NCI-H82 (cell line): Measurements from ENCODE around the gene MICAL3.

Experiments
- DNase-seq: peaks from one replicate; lab custom pipeline; 2025; lab: John Stamatoyannopoulos, UW

MICAL3 gene

GRCh38 chr22:17838180-17838865 is 186.0 kb downstream of the MICAL3 start:
- no peak for DNase-seq

DNA sequence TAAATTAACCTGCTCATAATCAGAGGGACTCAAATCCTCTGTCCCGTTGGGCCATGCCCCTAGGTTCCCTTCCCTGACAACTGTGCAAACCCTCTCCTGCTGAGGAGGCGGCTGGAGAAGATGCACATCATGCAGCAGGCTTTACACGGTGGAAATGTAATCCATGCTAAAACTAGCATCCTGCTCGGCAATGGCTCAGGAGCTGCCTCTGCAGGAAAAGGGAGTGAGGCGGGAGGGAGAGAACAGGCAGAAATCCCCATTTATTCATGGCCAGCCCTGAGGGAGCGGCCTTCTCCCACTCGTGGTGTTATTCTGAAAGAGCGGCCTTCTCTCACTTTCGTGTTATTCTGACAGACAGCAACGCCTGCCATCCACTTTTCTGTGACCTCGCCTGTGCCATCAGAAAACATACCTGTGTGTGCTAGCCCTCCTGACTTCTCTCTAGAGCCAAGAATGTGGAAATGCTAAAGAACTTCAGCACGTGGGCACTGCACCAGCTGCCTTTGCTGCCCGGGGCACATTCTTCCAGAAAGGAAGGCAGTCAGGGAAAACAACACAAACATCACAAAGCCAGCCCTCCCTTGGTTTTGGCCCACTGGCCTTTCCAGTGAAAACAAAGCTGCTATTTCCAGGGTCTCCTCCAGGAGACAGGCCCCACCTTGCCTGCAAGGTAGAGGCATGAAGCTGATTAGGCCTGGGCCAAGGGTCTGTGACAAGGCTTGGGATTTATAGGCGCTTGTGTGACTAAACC is 187.2 kb downstream of the MICAL3 start:
- DNase-seq = no peak

DNA sequence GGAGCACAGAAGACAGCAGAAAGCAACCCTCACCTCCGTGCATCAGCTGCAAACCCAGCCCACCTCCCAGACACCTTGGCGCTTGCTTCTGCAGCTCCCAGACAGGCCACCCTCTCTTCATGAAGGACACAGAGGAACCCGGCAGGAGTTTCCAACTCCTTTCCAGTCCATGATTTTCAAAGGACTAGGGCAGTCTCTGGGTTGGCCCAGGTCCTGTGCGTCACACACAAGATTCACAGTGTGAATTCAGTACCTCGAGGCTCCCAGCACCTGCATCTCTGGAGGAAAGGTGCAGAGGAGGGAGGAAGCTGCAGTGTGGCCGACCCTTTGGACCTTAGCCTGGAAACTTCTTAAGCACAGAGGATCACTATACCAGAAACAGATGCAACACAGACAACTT is 189.1 kb downstream of the MICAL3 start:
- no peak for DNase-seq

GRCh38 chr22:17833489-17833888 is 190.9 kb downstream of the MICAL3 start:
- no peak for DNase-seq

GRCh38 chr22:17832665-17833064 is 191.7 kb downstream of the MICAL3 start:
- DNase-seq = no peak

- DNase-seq = no peak
Observed at GRCh38 chr22:17831501-17832251, 192.7 kb downstream of the MICAL3 start.

DNA sequence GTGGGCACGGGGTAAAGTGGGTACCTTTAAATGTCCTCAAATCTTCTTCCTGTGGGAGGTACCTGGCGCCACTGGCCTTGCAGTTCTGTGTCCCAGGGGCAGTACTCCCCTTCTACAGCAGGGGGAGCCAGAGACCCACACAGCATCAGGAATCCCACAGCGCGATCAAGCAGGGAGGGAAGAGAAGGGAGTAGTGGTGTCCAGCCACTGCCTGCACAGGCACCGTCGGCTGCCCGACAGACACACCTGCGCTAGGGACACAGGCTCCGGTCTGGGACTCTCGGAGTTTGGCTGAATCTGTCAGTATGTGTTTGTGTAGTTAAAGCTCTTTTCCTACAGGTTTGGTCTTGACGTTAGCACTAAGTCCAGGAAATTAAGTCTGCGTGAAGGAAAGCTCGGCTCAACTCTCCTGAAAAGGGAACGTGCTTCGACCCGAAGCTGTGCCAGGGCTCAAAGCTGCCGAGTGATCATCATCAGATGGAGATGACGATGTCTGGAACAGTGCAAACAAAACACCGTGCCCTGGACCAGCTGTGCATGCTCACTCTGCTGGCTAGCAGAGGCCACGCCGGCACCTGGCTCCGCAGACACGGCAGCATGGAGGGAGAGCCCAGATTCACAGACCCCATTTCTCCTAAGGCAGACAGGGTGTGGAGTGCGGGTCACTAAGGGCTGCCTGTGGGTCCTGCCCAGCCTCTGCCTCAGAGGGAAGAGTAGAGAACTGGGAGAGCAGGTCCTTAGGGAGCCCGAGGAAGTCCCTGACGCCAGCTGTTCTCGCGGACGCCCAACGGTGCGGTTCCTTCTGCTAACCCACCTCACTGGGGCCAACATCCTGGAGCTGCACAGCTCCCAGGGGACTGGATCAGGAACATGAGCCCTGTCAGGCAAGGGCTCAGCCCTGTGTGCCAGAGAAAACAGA is 194.1 kb downstream of the MICAL3 start:
- peak; percentile 76 for DNase-seq

DNA sequence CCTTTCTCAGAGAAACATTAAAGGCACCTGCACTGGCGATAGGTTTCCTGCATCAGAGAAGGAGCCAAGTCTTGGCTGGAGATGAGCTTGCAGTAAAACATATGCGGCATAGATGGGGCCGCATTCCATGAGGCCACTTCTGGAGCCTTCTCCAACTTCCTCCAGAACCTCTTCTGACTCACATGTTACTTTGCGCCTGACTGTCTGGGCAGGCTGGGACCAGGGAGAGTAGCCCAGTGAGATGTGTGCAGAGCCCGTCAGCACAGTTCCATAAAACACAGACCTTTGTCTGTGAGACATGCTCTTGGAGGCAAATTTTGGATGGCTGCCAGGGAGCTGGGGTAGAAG is 194.7 kb downstream of the MICAL3 start:
- no peak for DNase-seq

DNA sequence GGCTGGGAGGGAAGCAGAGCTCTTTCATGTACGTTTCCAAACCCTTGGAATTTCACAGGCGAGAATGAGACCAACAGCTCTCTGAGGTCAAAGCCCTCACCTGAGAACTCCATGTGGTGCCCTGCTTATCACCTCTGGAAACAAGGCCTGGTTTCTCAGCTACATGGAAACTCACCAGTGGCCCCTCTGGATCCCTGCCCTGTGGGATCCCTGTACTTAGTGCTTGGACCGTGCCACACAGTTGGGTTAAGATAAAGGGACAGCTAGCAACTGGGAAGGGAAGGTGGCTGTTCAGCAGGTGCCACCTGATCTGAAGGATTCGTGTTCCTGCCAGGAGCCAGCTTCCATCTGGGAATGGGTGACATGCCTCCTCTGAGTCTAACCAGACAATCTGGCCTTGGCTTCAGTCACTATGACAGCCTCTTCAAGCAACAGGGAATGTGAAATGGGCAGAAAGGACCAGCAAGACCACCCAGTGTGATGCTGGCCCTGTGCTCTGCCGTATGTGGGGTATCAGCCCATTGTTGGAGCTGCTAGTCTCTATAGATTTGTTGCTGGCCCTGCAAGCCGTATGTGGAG is 195.8 kb downstream of the MICAL3 start:
- DNase-seq = no peak

GRCh38 chr22:17827466-17827865 is 196.9 kb downstream of the MICAL3 start:
- no peak for DNase-seq

DNA sequence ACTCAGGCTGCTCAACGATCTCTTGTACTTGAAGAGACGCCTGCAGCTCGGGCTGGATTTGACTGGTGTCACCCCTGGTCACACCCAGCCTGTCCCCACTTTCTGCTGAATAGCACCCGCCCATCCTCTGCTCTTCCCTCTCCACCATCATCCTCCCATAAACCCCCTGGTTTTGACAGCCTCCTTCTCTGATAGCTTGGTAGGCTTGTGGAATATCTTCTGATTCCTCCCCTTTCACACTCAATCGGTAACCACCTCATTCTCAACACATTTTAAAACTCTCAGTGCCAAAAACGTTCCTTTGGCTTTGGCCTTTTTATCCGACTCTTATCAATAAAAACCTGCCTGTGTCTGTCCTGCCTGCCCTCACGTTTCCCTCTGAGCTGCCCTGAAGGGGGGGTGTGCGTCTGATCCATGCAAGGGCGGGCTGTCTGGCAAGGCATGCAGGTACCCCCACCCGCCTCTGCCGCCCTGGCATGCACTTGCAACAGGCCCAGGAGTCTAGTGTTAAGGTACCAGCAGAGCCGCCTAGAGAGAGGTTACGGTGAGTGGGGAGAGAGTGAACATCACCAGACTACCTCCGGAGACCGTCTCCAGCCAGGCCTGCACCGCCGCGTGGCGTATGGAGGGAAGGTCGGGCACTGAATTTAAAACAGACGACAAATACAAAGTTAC is 198.3 kb downstream of the MICAL3 start:
- no peak for DNase-seq

DNA sequence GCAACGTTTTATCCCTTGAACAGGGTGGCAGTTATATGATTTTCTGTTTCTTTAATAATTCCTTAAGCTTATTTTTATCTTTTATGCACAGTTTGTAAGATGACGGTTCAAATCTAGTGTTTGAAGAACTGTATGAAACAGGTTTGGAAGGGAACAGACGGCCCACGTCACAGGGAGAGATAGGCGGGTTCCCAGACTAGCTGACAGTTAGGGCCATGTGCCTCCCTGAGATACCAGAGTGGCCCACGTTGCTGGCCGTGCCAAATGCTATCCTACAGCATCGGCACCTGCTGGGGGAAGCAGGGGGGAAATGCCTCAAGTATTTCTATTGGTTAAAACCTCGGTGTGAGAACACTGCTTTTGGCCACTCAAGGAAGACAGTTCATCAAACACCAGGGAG is 199.9 kb downstream of the MICAL3 start:
- DNase-seq = no peak

DNA sequence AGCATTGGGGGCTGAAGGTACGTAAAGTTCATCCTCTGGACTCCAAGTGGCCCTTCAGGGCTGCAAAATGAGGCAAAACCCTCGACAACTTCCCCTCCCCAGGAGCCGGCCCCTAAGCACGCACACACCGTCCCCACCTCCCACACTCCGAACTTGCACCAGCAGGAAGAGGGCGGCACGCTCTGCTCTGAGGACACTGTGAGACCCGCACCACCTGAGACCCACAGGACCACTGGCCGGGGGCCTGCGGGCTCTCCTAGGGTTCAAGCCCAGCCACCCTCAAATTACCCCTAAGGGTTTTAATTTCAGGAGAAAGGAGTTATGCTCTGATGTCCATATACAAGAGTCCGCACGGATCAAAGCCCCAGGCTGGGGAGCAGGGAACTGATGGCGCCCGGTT is 200.4 kb downstream of the MICAL3 start:
- DNase-seq = no peak

DNA sequence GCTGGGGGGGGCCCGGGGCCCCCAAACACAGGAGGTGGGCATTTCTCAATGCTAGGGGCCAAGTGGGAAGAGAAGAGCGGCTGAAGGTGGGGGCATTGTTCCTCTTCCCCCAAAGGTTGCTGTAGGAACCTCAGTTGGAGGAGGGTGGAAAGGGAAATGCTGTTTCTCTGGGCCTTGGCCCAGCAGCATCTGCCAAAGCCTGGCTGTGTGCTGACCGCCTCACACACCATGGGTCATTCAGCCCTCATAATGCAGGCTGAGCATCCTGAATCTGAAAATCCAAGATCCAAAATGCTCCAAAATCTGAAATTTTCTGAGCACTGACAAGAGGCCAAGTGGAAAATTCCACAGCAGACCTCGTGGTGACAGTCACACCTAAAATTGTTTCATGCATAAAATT is 201.1 kb downstream of the MICAL3 start:
- no peak for DNase-seq

DNA sequence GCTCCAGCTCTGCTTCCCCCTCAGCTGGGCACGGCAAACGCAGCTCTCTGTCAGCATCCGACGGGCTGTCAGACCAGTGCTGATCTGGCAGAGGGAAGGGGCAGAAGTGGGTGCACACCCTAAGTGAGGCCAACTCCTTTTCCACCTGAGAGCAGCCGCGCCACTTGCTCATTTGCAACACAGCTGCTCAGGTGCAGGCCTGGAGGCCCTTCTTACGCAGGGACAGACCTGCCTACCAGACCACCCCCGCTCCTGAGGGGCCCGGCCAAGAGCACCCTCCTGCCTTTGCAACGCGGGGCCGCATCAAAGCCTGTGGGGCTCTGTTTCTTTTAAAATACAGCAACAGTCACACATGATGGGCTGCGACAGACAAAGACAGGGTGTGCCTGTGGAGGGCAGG is 202.3 kb downstream of the MICAL3 start:
- no peak for DNase-seq

DNA sequence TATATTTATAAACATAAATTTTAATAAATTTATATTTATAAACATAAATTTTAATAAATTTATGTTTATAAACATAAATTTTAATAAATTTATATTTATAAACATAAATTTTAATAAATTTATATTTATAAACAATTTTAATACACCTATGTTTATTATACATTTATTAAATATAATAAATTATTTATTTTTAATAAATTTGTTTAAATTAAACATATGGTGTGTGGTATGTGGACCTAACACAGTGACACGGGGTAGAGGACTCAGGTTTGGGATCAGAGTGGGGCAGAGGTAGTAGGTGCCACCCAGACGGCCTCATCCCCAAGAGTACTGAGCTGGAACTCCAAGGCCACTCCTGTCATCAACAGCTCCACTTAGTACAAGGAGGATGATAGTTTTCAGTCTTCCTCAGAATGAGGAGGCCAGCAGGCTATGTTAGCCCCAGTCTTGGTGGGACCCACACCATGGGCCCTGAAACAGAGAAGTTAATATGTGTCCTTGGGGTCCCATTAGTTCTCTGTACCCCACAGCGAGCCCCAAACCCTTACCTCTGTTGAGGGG is 203.4 kb downstream of the MICAL3 start:
- DNase-seq = peak; percentile 18

GRCh38 chr22:17818649-17819048 is 205.7 kb downstream of the MICAL3 start:
- DNase-seq = no peak

GRCh38 chr22:17818180-17818579 is 206.2 kb downstream of the MICAL3 start:
- DNase-seq = no peak

DNA sequence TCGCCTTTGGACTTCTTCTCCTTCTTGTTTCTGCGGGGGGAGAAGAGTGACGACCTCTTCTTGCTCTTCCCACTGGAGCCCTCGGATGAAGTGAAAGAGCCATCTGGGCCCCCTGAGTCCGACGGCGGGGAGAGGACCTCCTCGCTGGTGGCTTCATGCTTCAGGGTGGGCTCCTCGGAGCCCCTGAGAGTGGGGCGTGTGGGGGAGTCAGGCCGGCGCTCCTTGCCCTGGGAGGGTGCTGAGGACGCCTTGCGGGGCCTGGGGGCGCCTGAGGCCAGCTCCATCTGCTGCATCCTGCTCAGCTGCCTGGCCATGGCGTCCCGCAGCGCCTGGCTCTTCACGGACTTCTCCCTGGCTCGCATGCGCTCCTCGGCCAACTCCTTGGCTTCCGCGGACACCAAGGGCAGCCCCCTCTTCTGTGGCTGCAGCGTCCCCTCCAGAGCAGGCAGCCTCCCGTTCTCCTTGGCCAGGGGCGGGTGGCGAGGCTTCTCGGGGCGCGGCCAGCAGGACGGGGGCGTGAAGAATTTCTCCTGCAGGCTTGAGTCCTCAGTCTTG is 206.8 kb downstream of the MICAL3 start:
- no peak for DNase-seq

DNA sequence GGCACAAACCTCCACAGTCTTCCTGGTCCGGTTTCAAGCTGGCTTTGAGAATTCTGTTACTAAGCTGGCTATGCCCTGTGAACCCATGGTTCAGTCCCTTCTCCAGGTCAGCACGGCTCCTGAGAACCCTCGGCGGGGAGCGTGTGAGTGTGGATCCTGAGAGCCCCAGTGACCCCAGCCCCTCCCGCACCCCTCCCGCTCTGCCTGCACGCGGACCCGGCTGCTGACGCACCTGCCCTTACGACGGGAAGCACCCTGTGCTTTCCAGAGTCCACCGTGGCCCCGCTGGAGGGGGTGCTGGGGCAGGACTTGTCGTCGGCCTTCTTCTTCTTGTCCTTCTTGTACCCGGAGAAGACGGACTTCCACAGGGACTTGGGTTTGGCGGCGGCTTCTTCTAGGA is 207.3 kb downstream of the MICAL3 start:
- DNase-seq = no peak
